ENCODE measurements around the gene KIF11.

- no peak for TF ChIP-seq RAD21 (IDR thresholded peaks at IDR 0.05; ENCODE audit: low read length)
- no peak for TF ChIP-seq ELK1 (IDR thresholded peaks at IDR 0.05; ENCODE audit: borderline replicate concordance, low read depth, low read length)
- TF ChIP-seq CTCF (conservative IDR thresholded peaks at IDR 0.05; ENCODE audit: low read depth, low read length): no peak
- TF ChIP-seq MXI1 (IDR thresholded peaks at IDR 0.05; ENCODE audit: borderline replicate concordance, low read depth, low read length): no peak
- no peak for TF ChIP-seq CEBPB (IDR thresholded peaks at IDR 0.05; ENCODE audit: low read depth, low read length)
- no peak for TF ChIP-seq POLR2A (IDR thresholded peaks at IDR 0.05; ENCODE audit: low read depth, low read length)
- TF ChIP-seq RFX5 (IDR thresholded peaks at IDR 0.05; ENCODE audit: low read depth, low read length): no peak
- TF ChIP-seq CHD1 (IDR thresholded peaks at IDR 0.05; ENCODE audit: low read depth, low read length): no peak
- no peak for TF ChIP-seq MAFK (IDR thresholded peaks at IDR 0.05; ENCODE audit: low read depth, low read length)
Observed at GRCh38 chr10:92571649-92572048, 21.3 kb upstream of the KIF11 start.
